AG04450 (cell line): ENCODE data around the gene ITCH. TPM values are rescaled to one million over a fixed set of nuclear protein-coding genes. Genes with fewer than 3 reads are reported as not detected.
A peak's percentile ranks its signal among the peaks of the same experiment; 100 is the strongest.

Experiments
- CTCF ChIA-PET: fragments of 300-600, 350-600 bp; formaldehyde crosslinking; extraction: SDS; loops from one replicate; lab custom pipeline; 2022; ENCODE audit warnings: antibody characterized with exemption, inconsistent platforms; lab: Charles Lee
- POLR2A ChIA-PET: fragments of 350-600 bp; formaldehyde crosslinking; extraction: SDS; loops from one replicate; lab custom pipeline; 2021; ENCODE audit warnings: antibody characterized with exemption, inconsistent platforms; lab: Yijun Ruan, JAX
- DNase-seq: peaks from one replicate; pipeline ENCODE4 v3.0.0-alpha.2; 2011; ENCODE audit warnings: low read depth, low spot score
- H3K27ac ChIP-seq: one replicate; pipeline ENCODE4 v1.5.1; 2012; ENCODE audit warnings: low read depth, low read length, control low read depth
- H3K27me3 ChIP-seq: one replicate; pipeline ENCODE4 v1.6.0; 2012; ENCODE audit warnings: low read length; ENCODE audit not compliant: control insufficient read depth, insufficient read depth
- H3K4me3 ChIP-seq: 2 replicates; pipeline ENCODE4 v1.5.1; 2011; ENCODE audit warnings: mild to moderate bottlenecking, low read depth, low read length, control low read depth
- H3K9me3 ChIP-seq: 2 replicates; pipeline ENCODE4 v1.5.1; 2012; ENCODE audit warnings: low read length; ENCODE audit not compliant: control insufficient read depth, insufficient read depth
- CTCF ChIP-seq: IDR thresholded peaks from 2 replicates; pipeline ENCODE4 v1.5.1; 2011; ENCODE audit warnings: low read depth, low read length, control low read depth, inconsistent platforms
- polyA minus RNA-seq: library from RNA; depleted of rRNA, polyadenylated mRNA; stranded (reverse); fragments of >200 nt; gene quantifications from 2 replicates; pipeline ENCODE4 v1.2.3, GENCODE V29; 2011; rRNA and poly(A)+ RNA removed
- polyA plus RNA-seq: library from polyadenylated mRNA; depleted of rRNA; stranded (reverse); fragments of >200 nt; gene quantifications from 2 replicates; pipeline ENCODE4 v1.2.3, GENCODE V29; 2011; rRNA removed

ITCH gene
- polyA plus RNA-seq = 20.3 and 23.2 TPM in 2 replicates
- polyA minus RNA-seq = 38.9 and 46.0 TPM in 2 replicates

- ChIA-PET CTCF (interaction anchor here (1.6 to 2.2 kb wide), 2 partner anchors 51 to 173 kb away, joined by 4 to 20 read pairs; no protein-coding TSS in a partner anchor), POLR2A (interaction anchor here (0.6 to 1.6 kb wide), 16 partner anchors 11 to 696 kb away, joined by 3 to 6 read pairs (median 4); partner anchors contain the start of genes ACTL10, AHCY and DYNLRB1)
- peak; percentile 86 for DNase-seq
- Histone ChIP-seq H3K4me3 (peak within 1 kb of the TSS; percentile 84), H3K27me3 (no peaks in the 10 kb centered on the region), H3K9me3 (no peaks in the 10 kb centered on the region; the same call in 1 of the 2 replicates), H3K27ac (peak within 1 kb of the TSS; percentile 81)
- no peak for TF ChIP-seq CTCF
Observed at GRCh38 chr20:34363062-34363464, at the start of gene ITCH. Gene ITCH, plus strand, starts transcription at chr20:34363273. Its CDS starts 30,539 bp downstream, at chr20:34393812.

- ChIA-PET CTCF (interaction anchor here (3.9 to 5.3 kb wide), 2 partner anchors 209 to 453 kb away, joined by 52 to 66 read pairs; no protein-coding TSS in a partner anchor), POLR2A (interaction anchor here (1.6 kb wide), 1 partner anchor 48 kb away, joined by 4 read pairs; the partner anchor contains the start of gene ITCH)
- Histone ChIP-seq H3K9me3 (no peaks in the 10 kb centered on the region), H3K27ac (no peak overlapping the region), H3K4me3 (no peak overlapping the region), H3K27me3 (no peaks in the 10 kb centered on the region)
- no peak for DNase-seq
- TF ChIP-seq CTCF = no peak
Observed at GRCh38 chr20:34315236-34315635, 47.8 kb upstream of the ITCH start.

- Histone ChIP-seq H3K27ac (no peak overlapping the region), H3K27me3 (no peaks in the 10 kb centered on the region), H3K4me3 (no peak overlapping the region), H3K9me3 (no peaks in the 10 kb centered on the region)
- POLR2A ChIA-PET = no interaction called here
- DNase-seq = no peak
- TF ChIP-seq CTCF = no peak
- CTCF ChIA-PET = no interaction called here
Observed at GRCh38 chr20:34316196-34316814, 46.8 kb upstream of the ITCH start.

- Histone ChIP-seq H3K9me3 (no peaks in the 10 kb centered on the region), H3K4me3 (no peak overlapping the region), H3K27ac (no peak overlapping the region), H3K27me3 (no peaks in the 10 kb centered on the region)
- ChIA-PET POLR2A (no interaction called here), CTCF (interaction anchor here (1.0 kb wide), 1 partner anchor 128 kb away, joined by 3 read pairs; no protein-coding TSS in a partner anchor)
- no peak for TF ChIP-seq CTCF
- no peak for DNase-seq
Observed at GRCh38 chr20:34318609-34319443, 44.2 kb upstream of the ITCH start.
